Measurements from ENCODE around the gene FRRS1L. TPM values are rescaled to one million over a fixed set of nuclear protein-coding genes. Genes with fewer than 3 reads are reported as not detected.

FRRS1L gene
- under 1 TPM in 2 of 4 donors, not detected in 2; 0.05 to 0.42 TPM for total RNA-seq

GRCh38 chr9:109166771-109167601 lies at the start of gene FRRS1L:
TSS of gene FRRS1L (minus strand) at chr9:109167249. CDS start at chr9:109167138, 111 bp downstream.
- no peak for TF ChIP-seq POLR2AphosphoS5 (IDR thresholded peaks at IDR 0.05)
- TF ChIP-seq POLR2A (IDR thresholded peaks at IDR 0.05) = no peak
- TF ChIP-seq EP300 (IDR thresholded peaks at IDR 0.05) = no peak
- TF ChIP-seq, protein P1, sequence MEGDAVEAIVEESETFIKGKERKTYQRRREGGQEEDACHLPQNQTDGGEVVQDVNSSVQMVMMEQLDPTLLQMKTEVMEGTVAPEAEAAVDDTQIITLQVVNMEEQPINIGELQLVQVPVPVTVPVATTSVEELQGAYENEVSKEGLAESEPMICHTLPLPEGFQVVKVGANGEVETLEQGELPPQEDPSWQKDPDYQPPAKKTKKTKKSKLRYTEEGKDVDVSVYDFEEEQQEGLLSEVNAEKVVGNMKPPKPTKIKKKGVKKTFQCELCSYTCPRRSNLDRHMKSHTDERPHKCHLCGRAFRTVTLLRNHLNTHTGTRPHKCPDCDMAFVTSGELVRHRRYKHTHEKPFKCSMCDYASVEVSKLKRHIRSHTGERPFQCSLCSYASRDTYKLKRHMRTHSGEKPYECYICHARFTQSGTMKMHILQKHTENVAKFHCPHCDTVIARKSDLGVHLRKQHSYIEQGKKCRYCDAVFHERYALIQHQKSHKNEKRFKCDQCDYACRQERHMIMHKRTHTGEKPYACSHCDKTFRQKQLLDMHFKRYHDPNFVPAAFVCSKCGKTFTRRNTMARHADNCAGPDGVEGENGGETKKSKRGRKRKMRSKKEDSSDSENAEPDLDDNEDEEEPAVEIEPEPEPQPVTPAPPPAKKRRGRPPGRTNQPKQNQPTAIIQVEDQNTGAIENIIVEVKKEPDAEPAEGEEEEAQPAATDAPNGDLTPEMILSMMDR (IDR thresholded peaks at IDR 0.05) = no peak
- peaks cover 10% of the 10 kb centered on the region for H3K4me1 ChIP-seq
- no peak for DNase-seq (ENCODE audit: low spot score in 2 of 2)
- no peaks in the 10 kb centered on the region for H3K9me3 ChIP-seq
- H3K4me3 ChIP-seq = peak within 1 kb of the TSS; percentile 46
- 16% methylated on average over 40 of the region's 86 CpGs for WGBS
- no peak within 1 kb of the TSS for H3K27ac ChIP-seq
- H3K36me3 ChIP-seq = no peaks in the 10 kb centered on the region
- H3K27me3 ChIP-seq = peaks cover 44% of the 10 kb centered on the region

DNA sequence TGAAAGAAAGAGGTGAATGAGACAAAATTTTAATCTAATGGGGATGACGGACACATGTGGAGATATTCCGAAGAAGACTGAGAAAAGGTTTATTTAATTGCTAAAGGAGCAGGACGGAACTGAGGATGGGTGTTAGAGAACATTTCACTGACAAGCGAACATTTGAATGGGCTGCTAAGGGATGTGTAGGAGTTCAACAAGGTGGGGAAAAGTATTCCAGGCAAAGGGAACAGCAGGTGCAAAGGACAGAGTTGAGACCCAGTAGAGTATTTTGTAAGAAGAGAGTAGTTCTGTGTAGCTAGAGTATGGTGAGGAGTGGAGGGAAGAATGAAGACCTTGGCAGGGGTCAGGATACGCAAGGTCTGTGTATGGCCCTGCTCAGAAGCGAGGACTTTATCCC lies 47.4 kb upstream of the FRRS1L start:
- H3K27me3 ChIP-seq = peaks cover 3% of the 10 kb centered on the region
- DNase-seq (ENCODE audit: low spot score in 2 of 2) = no peak
- WGBS = 98% methylated on average over 6 of the region's 6 CpGs
- no peaks in the 10 kb centered on the region for H3K36me3 ChIP-seq
- H3K27ac ChIP-seq = no peak overlapping the region
- H3K4me1 ChIP-seq = no peaks in the 10 kb centered on the region
- no peak overlapping the region for H3K4me3 ChIP-seq
- H3K9me3 ChIP-seq = no peaks in the 10 kb centered on the region
- no peak for TF ChIP-seq EP300 (IDR thresholded peaks at IDR 0.05)
- no peak for TF ChIP-seq POLR2AphosphoS5 (IDR thresholded peaks at IDR 0.05)
- no peak for TF ChIP-seq POLR2A (IDR thresholded peaks at IDR 0.05)
- TF ChIP-seq, protein P1 (IDR thresholded peaks at IDR 0.05) = no peak

GRCh38 chr9:109213285-109214121 lies 46.5 kb upstream of the FRRS1L start:
- WGBS = 74% methylated on average over 11 of the region's 11 CpGs
- Histone ChIP-seq H3K4me3 (no peak overlapping the region), H3K9me3 (no peaks in the 10 kb centered on the region), H3K4me1 (no peaks in the 10 kb centered on the region), H3K27me3 (peaks cover 3% of the 10 kb centered on the region), H3K27ac (no peak overlapping the region), H3K36me3 (no peaks in the 10 kb centered on the region)
- DNase-seq (ENCODE audit: low spot score in 2 of 2) = no peak
- no peak for TF ChIP-seq EP300 (IDR thresholded peaks at IDR 0.05)
- TF ChIP-seq, protein P1 (IDR thresholded peaks at IDR 0.05) = no peak
- TF ChIP-seq POLR2AphosphoS5 (IDR thresholded peaks at IDR 0.05) = no peak
- no peak for TF ChIP-seq POLR2A (IDR thresholded peaks at IDR 0.05)

DNA sequence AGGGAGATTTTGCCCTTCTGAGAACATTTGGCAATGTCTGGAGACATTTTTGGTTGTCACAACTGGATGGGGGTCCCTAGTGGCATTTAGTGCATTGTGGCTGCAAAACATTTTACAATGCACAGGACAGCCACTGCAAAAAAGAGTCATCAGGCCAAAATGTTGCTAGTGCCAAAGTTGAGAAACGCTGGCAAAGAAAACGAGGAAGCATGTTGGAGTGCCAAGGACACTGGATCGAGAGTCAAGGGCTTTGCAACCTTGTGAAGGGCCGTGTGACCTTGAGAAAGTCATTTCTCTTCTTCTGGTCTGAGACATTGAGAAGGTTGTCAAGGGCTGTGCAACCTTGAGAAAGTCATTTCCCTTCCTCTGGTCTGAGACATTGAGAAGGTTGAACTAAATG lies 45.7 kb upstream of the FRRS1L start:
- TF ChIP-seq POLR2A (IDR thresholded peaks at IDR 0.05) (no peak), POLR2AphosphoS5 (IDR thresholded peaks at IDR 0.05) (no peak)
- no peaks in the 10 kb centered on the region for H3K36me3 ChIP-seq
- no peak overlapping the region for H3K4me3 ChIP-seq
- H3K9me3 ChIP-seq = no peaks in the 10 kb centered on the region
- 63% methylated on average over 4 of the region's 4 CpGs for WGBS
- no peak overlapping the region for H3K27ac ChIP-seq
- H3K27me3 ChIP-seq = peaks cover 3% of the 10 kb centered on the region
- H3K4me1 ChIP-seq = no peaks in the 10 kb centered on the region
- DNase-seq (ENCODE audit: low spot score in 2 of 2) = no peak

GRCh38 chr9:109206670-109207069 lies 39.6 kb upstream of the FRRS1L start:
- DNase-seq (ENCODE audit: low spot score in 2 of 2) = no peak

More at GRCh38 chr9:109206670-109207069, 39.6 kb upstream of the FRRS1L start:
- 89% methylated on average over 2 of the region's 2 CpGs for WGBS
- Histone ChIP-seq H3K36me3 (no peaks in the 10 kb centered on the region), H3K4me3 (no peak overlapping the region), H3K27me3 (no peaks in the 10 kb centered on the region), H3K9me3 (no peaks in the 10 kb centered on the region), H3K27ac (no peak overlapping the region), H3K4me1 (no peaks in the 10 kb centered on the region)
- TF ChIP-seq, protein P1 (IDR thresholded peaks at IDR 0.05) = no peak
- no peak for TF ChIP-seq POLR2AphosphoS5 (IDR thresholded peaks at IDR 0.05)
- TF ChIP-seq EP300 (IDR thresholded peaks at IDR 0.05) = no peak
- TF ChIP-seq POLR2A (IDR thresholded peaks at IDR 0.05) = no peak
